HepG2 (cell line): Measurements from ENCODE around the gene RBP5. TPM values are rescaled to one million over a fixed set of nuclear protein-coding genes. Genes with fewer than 3 reads are reported as not detected.

Experiments
- ARID5B ChIP-seq: IDR thresholded peaks from 2 replicates; pipeline ENCODE4 v1.4.0; 2020; ENCODE audit warnings: mild to moderate bottlenecking, missing genetic modification reagents
- ATF7 ChIP-seq, 2 experiments: fragments of 450-650 bp in 1 of 2; sonication (generic) in 1 of 2; formaldehyde crosslinking in 1 of 2; IDR thresholded peaks; 2 replicates each; pipeline versions ENCODE4 v1.4.0 to v1.6.1; 2016 to 2020; ENCODE audit warnings: antibody characterized with exemption in 1 of 2, mild to moderate bottlenecking in 1 of 2, missing genetic modification reagents in 1 of 2
- FOXP1 ChIP-seq, 2 experiments: fragments of 450-650 bp in 1 of 2; IDR thresholded peaks; 2 replicates each; pipeline ENCODE4 v1.6.1; 2017 to 2018; ENCODE audit warnings: antibody characterized with exemption in 1 of 2
- GPN1 ChIP-seq: sonication (generic); formaldehyde crosslinking; IDR thresholded peaks from 2 replicates; pipeline ENCODE4 v1.5.1; 2020; ENCODE audit warnings: missing genetic modification reagents, borderline replicate concordance
- IKZF5 ChIP-seq: IDR thresholded peaks from 2 replicates; pipeline ENCODE4 v1.6.1; 2018; ENCODE audit warnings: missing genetic modification reagents, mild to moderate bottlenecking, missing compliant biosample characterization
- KAT2B ChIP-seq: fragments of 150-350 bp; IDR thresholded peaks from 2 replicates; pipeline ENCODE4 v1.6.1; 2014; ENCODE audit warnings: low read depth, low read length, borderline replicate concordance
- MAFK ChIP-seq, 2 experiments: IDR thresholded peaks in 1 of 2; conservative IDR thresholded peaks in 1 of 2; 2 replicates each; pipeline ENCODE4 v1.6.1; 2011; ENCODE audit warnings: improper control_type of control experiment in 2 of 2, low read length in 2 of 2
- RAD21 ChIP-seq: fragments of 450-650 bp; formaldehyde crosslinking; IDR thresholded peaks from 2 replicates; pipeline ENCODE4 v1.5.0; 2020; ENCODE audit warnings: mild to moderate bottlenecking
- SALL2 ChIP-seq: sonication (generic); formaldehyde crosslinking; IDR thresholded peaks from 2 replicates; pipeline ENCODE4 v1.8.1; 2023; ENCODE audit warnings: mild to moderate bottlenecking, missing genetic modification reagents, inconsistent platforms
- SP2 ChIP-seq: sonication (generic); formaldehyde crosslinking; IDR thresholded peaks from 2 replicates; pipeline ENCODE4 v1.5.1; 2020; ENCODE audit warnings: mild to moderate bottlenecking, missing genetic modification reagents
- STAG1 ChIP-seq: sonication (generic); formaldehyde crosslinking; IDR thresholded peaks from 2 replicates; pipeline ENCODE4 v1.4.0; 2020; ENCODE audit warnings: missing genetic modification reagents
- TARDBP ChIP-seq: sonication (generic); formaldehyde crosslinking; IDR thresholded peaks from 2 replicates; pipeline ENCODE4 v1.8.0; 2022; ENCODE audit warnings: mild to moderate bottlenecking, missing genetic modification reagents
- TBX3 ChIP-seq: fragments of 450-650 bp; IDR thresholded peaks from 2 replicates; pipeline ENCODE4 v1.6.1; 2017; ENCODE audit warnings: antibody characterized with exemption, mild to moderate bottlenecking, inconsistent platforms, borderline replicate concordance
- ZFP91 ChIP-seq: sonication (generic); formaldehyde crosslinking; IDR thresholded peaks from 2 replicates; pipeline ENCODE4 v1.9.0; 2022; ENCODE audit warnings: missing genetic modification reagents, mild to moderate bottlenecking, borderline replicate concordance
- ZKSCAN5 ChIP-seq: sonication (generic); formaldehyde crosslinking; IDR thresholded peaks from 2 replicates; pipeline ENCODE4 v1.5.1; 2020; ENCODE audit warnings: mild to moderate bottlenecking, missing genetic modification reagents
- ZMYM3 ChIP-seq: sonication (generic); formaldehyde crosslinking; IDR thresholded peaks from 2 replicates; pipeline ENCODE4 v1.5.1; 2020; ENCODE audit warnings: mild to moderate bottlenecking, missing genetic modification reagents
- ZNF362 ChIP-seq: sonication (generic); formaldehyde crosslinking; IDR thresholded peaks from 2 replicates; pipeline ENCODE4 v1.4.0; 2020; ENCODE audit warnings: missing genetic modification reagents, mild to moderate bottlenecking, borderline replicate concordance
- ZNF614 ChIP-seq: IDR thresholded peaks from 2 replicates; pipeline ENCODE4 v1.6.1; 2018; ENCODE audit warnings: missing biosample characterization, missing genetic modification reagents, inconsistent platforms, borderline replicate concordance
- ZNF629 ChIP-seq: sonication (generic); formaldehyde crosslinking; conservative IDR thresholded peaks from 2 replicates; pipeline ENCODE4 v1.5.0; 2020; ENCODE audit warnings: missing genetic modification reagents
- ZNF792 ChIP-seq: IDR thresholded peaks from 2 replicates; pipeline ENCODE4 v1.6.1; 2016
- polyA plus RNA-seq, 8 experiments: library from polyadenylated mRNA; depleted of rRNA in 3 of 8; stranded (reverse) in 7 of 8; unstranded in 1 of 8; fragments of >200 nt; fragmentation: Illumina TruSeq in 4 of 8; extraction: Trizol in 4 of 8; gene quantifications; 2 replicates each; pipeline versions ENCODE4 v1.2.1 to v1.2.3, GENCODE V29; 2011 to 2016; ENCODE audit warnings: low read depth in 4 of 8, missing spikeins in 1 of 8, mixed read lengths in 1 of 8; ENCODE audit not compliant: insufficient read depth in 1 of 8
- total RNA-seq, 5 experiments: library from RNA; depleted of rRNA; stranded (reverse); fragments of >200 nt; fragmentation: Illumina TruSeq; extraction: Trizol; gene quantifications; 2 replicates each; pipeline ENCODE4 v1.2.3, GENCODE V29; 2016; ENCODE audit warnings: low read depth in 1 of 5

RBP5 gene
- total and polyA plus RNA-seq, 2 of the 13 experiments (the other 11 are each of a cell fraction or from before 2014, with no cell fraction given) = 13.8 to 19.8 TPM

- TF ChIP-seq ATF7 (IDR thresholded peaks at IDR 0.05) (no peak), ATF7 (CRISPR knock-in tag; IDR thresholded peaks at IDR 0.05) (no peak), GPN1 (CRISPR knock-in tag) (no peak), ZNF614 (CRISPR knock-in tag) (no peak; the same call in 1 of the 2 replicates), RAD21 (CRISPR knock-in tag) (peak; percentile 10; the same call in 1 of the 2 replicates), SALL2 (peak; percentile 59; the same call in 1 of the 2 replicates), ZKSCAN5 (CRISPR knock-in tag) (no peak), FOXP1 (IDR thresholded peaks at IDR 0.05) (no peak), FOXP1 (CRISPR knock-in tag; IDR thresholded peaks at IDR 0.05) (no peak), KAT2B (no peak), SP2 (CRISPR knock-in tag) (no peak), ZNF362 (CRISPR knock-in tag) (no peak), ZFP91 (CRISPR knock-in tag) (peak; percentile 79; the same call in 1 of the 2 replicates), ZNF629 (CRISPR knock-in tag) (no peak; the same call in 1 of the 2 replicates), STAG1 (CRISPR knock-in tag) (no peak; the same call in 1 of the 2 replicates), ZMYM3 (CRISPR knock-in tag) (peak; percentile 37; the same call in 1 of the 2 replicates), TARDBP (CRISPR knock-in tag) (peak; percentile 81), TBX3 (no peak), IKZF5 (CRISPR knock-in tag) (peak; percentile 64; the same call in 1 of the 2 replicates), ARID5B (CRISPR knock-in tag) (no peak; the same call in 1 of the 2 replicates), MAFK (conservative IDR thresholded peaks at IDR 0.05 in 1 of 2, IDR thresholded peaks at IDR 0.05 in 1 of 2; ENCODE audit: low read length in 2 of 2) (no peak), ZNF792 (CRISPR knock-in tag) (no peak)
These were observed 20.5 kb downstream of the RBP5 start (continued) for GRCh38 chr12:7108003-7108795.
